ENCODE measurements around the gene PAQR4.

PAQR4 gene

GRCh38 chr16:3012828-3013420 is 43.8 kb downstream of the PAQR4 start, which contains the start of gene CLDN9:
CLDN9 (plus strand) TSS chr16:3012923; CDS start chr16:3013363, 440 bp downstream.
- no peak for TF ChIP-seq ZNF565 (CRISPR knock-in tag; conservative IDR thresholded peaks at IDR 0.05; ENCODE audit: low read depth)
- TF ChIP-seq ZC3H10 (CRISPR knock-in tag; IDR thresholded peaks at IDR 0.05) = no peak
- TF ChIP-seq ARNTL (CRISPR knock-in tag; IDR thresholded peaks at IDR 0.05; ENCODE audit: borderline replicate concordance, low read depth) = no peak
- TF ChIP-seq GLIS3 (CRISPR knock-in tag; IDR thresholded peaks at IDR 0.05) = no peak
- TF ChIP-seq TCF4 (CRISPR knock-in tag; IDR thresholded peaks at IDR 0.05; ENCODE audit: borderline replicate concordance) = no peak
- no peak for TF ChIP-seq RARB (CRISPR knock-in tag; IDR thresholded peaks at IDR 0.05)
- no peak for TF ChIP-seq ZNF70 (CRISPR knock-in tag; IDR thresholded peaks at IDR 0.05)
- no peak for TF ChIP-seq PPARA (CRISPR knock-in tag; IDR thresholded peaks at IDR 0.05; ENCODE audit: borderline replicate concordance)
- TF ChIP-seq, protein P1, sequence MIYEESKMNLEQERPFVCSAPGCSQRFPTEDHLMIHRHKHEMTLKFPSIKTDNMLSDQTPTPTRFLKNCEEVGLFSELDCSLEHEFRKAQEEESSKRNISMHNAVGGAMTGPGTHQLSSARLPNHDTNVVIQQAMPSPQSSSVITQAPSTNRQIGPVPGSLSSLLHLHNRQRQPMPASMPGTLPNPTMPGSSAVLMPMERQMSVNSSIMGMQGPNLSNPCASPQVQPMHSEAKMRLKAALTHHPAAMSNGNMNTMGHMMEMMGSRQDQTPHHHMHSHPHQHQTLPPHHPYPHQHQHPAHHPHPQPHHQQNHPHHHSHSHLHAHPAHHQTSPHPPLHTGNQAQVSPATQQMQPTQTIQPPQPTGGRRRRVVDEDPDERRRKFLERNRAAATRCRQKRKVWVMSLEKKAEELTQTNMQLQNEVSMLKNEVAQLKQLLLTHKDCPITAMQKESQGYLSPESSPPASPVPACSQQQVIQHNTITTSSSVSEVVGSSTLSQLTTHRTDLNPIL (CRISPR knock-in tag; IDR thresholded peaks at IDR 0.05; ENCODE audit: low read depth) = no peak
- TF ChIP-seq, protein P2, sequence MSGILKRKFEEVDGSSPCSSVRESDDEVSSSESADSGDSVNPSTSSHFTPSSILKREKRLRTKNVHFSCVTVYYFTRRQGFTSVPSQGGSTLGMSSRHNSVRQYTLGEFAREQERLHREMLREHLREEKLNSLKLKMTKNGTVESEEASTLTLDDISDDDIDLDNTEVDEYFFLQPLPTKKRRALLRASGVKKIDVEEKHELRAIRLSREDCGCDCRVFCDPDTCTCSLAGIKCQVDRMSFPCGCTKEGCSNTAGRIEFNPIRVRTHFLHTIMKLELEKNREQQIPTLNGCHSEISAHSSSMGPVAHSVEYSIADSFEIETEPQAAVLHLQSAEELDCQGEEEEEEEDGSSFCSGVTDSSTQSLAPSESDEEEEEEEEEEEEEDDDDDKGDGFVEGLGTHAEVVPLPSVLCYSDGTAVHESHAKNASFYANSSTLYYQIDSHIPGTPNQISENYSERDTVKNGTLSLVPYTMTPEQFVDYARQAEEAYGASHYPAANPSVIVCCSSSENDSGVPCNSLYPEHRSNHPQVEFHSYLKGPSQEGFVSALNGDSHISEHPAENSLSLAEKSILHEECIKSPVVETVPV (CRISPR knock-in tag; IDR thresholded peaks at IDR 0.05) = no peak
- TF ChIP-seq ISL1 (CRISPR knock-in tag; IDR thresholded peaks at IDR 0.05) = no peak
- TF ChIP-seq, protein P3, sequence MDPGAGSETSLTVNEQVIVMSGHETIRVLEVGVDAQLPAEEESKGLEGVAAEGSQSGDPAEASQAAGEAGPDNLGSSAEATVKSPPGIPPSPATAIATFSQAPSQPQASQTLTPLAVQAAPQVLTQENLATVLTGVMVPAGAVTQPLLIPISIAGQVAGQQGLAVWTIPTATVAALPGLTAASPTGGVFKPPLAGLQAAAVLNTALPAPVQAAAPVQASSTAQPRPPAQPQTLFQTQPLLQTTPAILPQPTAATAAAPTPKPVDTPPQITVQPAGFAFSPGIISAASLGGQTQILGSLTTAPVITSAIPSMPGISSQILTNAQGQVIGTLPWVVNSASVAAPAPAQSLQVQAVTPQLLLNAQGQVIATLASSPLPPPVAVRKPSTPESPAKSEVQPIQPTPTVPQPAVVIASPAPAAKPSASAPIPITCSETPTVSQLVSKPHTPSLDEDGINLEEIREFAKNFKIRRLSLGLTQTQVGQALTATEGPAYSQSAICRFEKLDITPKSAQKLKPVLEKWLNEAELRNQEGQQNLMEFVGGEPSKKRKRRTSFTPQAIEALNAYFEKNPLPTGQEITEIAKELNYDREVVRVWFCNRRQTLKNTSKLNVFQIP (CRISPR knock-in tag; IDR thresholded peaks at IDR 0.05; ENCODE audit: borderline replicate concordance, low read depth) = no peak
- TF ChIP-seq, protein P4, sequence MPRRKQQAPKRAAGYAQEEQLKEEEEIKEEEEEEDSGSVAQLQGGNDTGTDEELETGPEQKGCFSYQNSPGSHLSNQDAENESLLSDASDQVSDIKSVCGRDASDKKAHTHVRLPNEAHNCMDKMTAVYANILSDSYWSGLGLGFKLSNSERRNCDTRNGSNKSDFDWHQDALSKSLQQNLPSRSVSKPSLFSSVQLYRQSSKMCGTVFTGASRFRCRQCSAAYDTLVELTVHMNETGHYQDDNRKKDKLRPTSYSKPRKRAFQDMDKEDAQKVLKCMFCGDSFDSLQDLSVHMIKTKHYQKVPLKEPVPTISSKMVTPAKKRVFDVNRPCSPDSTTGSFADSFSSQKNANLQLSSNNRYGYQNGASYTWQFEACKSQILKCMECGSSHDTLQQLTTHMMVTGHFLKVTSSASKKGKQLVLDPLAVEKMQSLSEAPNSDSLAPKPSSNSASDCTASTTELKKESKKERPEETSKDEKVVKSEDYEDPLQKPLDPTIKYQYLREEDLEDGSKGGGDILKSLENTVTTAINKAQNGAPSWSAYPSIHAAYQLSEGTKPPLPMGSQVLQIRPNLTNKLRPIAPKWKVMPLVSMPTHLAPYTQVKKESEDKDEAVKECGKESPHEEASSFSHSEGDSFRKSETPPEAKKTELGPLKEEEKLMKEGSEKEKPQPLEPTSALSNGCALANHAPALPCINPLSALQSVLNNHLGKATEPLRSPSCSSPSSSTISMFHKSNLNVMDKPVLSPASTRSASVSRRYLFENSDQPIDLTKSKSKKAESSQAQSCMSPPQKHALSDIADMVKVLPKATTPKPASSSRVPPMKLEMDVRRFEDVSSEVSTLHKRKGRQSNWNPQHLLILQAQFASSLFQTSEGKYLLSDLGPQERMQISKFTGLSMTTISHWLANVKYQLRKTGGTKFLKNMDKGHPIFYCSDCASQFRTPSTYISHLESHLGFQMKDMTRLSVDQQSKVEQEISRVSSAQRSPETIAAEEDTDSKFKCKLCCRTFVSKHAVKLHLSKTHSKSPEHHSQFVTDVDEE (CRISPR knock-in tag; IDR thresholded peaks at IDR 0.05) = no peak
- TF ChIP-seq ZFP3 (CRISPR knock-in tag; IDR thresholded peaks at IDR 0.05) = no peak
- no peak for TF ChIP-seq ESRRG (CRISPR knock-in tag; IDR thresholded peaks at IDR 0.05)
- TF ChIP-seq ZFP30 (CRISPR knock-in tag; IDR thresholded peaks at IDR 0.05) = no peak
- TF ChIP-seq, protein P5, sequence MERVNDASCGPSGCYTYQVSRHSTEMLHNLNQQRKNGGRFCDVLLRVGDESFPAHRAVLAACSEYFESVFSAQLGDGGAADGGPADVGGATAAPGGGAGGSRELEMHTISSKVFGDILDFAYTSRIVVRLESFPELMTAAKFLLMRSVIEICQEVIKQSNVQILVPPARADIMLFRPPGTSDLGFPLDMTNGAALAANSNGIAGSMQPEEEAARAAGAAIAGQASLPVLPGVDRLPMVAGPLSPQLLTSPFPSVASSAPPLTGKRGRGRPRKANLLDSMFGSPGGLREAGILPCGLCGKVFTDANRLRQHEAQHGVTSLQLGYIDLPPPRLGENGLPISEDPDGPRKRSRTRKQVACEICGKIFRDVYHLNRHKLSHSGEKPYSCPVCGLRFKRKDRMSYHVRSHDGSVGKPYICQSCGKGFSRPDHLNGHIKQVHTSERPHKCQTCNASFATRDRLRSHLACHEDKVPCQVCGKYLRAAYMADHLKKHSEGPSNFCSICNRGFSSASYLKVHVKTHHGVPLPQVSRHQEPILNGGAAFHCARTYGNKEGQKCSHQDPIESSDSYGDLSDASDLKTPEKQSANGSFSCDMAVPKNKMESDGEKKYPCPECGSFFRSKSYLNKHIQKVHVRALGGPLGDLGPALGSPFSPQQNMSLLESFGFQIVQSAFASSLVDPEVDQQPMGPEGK (CRISPR knock-in tag; IDR thresholded peaks at IDR 0.05; ENCODE audit: borderline replicate concordance) = no peak
- no peak for TF ChIP-seq BACH2 (CRISPR knock-in tag; IDR thresholded peaks at IDR 0.05; ENCODE audit: borderline replicate concordance)
- no peak for TF ChIP-seq OSR1 (CRISPR knock-in tag; IDR thresholded peaks at IDR 0.05)
- peak; percentile 8; the same call in 1 of the 3 replicates for ATAC-seq

- no peak; the same call in 2 of the 3 replicates for ATAC-seq
- TF ChIP-seq, protein P4 (CRISPR knock-in tag; IDR thresholded peaks at IDR 0.05) = no peak
- TF ChIP-seq, protein P5 (CRISPR knock-in tag; IDR thresholded peaks at IDR 0.05; ENCODE audit: borderline replicate concordance) = no peak
- TF ChIP-seq, protein P2 (CRISPR knock-in tag; IDR thresholded peaks at IDR 0.05) = no peak
- TF ChIP-seq OSR1 (CRISPR knock-in tag; IDR thresholded peaks at IDR 0.05) = no peak
- no peak for TF ChIP-seq TCF4 (CRISPR knock-in tag; IDR thresholded peaks at IDR 0.05; ENCODE audit: borderline replicate concordance)
- no peak for TF ChIP-seq TOX (CRISPR knock-in tag; IDR thresholded peaks at IDR 0.05; ENCODE audit: borderline replicate concordance)
- TF ChIP-seq ZC3H10 (CRISPR knock-in tag; IDR thresholded peaks at IDR 0.05) = no peak
- TF ChIP-seq, protein P1 (CRISPR knock-in tag; IDR thresholded peaks at IDR 0.05; ENCODE audit: low read depth) = no peak
- no peak for TF ChIP-seq ZFP3 (CRISPR knock-in tag; IDR thresholded peaks at IDR 0.05)
- TF ChIP-seq GLIS3 (CRISPR knock-in tag; IDR thresholded peaks at IDR 0.05) = no peak
- TF ChIP-seq PPARA (CRISPR knock-in tag; IDR thresholded peaks at IDR 0.05; ENCODE audit: borderline replicate concordance) = no peak
- no peak for TF ChIP-seq ZNF70 (CRISPR knock-in tag; IDR thresholded peaks at IDR 0.05)
Measured at GRCh38 chr16:3013491-3013951, 44.4 kb downstream of the PAQR4 start.
